NOMO-1 (cell line): ENCODE results near the gene KLF13.
"Not testable (repeated sequence)": the region's sequence is repeated elsewhere in the genome, so short reads cannot be mapped to it uniquely, and the experiment has no call there.

Experiments used
- DNase-seq, 2 experiments: peaks; one replicate each; lab custom pipeline; 2025; ENCODE audit not compliant: unreplicated experiment in 2 of 2; lab: John Stamatoyannopoulos, UW

KLF13 gene

DNA sequence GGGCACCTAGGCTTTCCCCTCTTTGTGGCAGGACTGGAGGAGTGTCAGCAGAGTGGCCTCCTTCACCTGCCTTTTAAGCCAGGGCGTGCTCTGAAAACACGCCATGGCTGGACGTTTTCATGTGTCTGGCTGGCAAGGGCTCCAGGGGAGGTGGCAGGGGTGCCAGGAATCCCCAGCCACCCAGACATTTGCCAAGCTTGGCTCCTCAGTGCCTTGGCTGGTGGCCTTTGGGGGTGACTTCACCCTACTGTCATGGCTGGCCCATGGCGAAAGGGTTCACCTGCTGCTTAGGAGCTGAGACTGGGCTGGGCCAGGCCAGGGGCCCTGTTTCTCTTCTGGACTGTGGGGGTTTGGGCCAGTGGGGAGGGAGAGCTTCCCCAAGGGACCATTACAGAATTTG, 17.6 kb downstream of the KLF13 start:
- no peak for DNase-seq

DNA sequence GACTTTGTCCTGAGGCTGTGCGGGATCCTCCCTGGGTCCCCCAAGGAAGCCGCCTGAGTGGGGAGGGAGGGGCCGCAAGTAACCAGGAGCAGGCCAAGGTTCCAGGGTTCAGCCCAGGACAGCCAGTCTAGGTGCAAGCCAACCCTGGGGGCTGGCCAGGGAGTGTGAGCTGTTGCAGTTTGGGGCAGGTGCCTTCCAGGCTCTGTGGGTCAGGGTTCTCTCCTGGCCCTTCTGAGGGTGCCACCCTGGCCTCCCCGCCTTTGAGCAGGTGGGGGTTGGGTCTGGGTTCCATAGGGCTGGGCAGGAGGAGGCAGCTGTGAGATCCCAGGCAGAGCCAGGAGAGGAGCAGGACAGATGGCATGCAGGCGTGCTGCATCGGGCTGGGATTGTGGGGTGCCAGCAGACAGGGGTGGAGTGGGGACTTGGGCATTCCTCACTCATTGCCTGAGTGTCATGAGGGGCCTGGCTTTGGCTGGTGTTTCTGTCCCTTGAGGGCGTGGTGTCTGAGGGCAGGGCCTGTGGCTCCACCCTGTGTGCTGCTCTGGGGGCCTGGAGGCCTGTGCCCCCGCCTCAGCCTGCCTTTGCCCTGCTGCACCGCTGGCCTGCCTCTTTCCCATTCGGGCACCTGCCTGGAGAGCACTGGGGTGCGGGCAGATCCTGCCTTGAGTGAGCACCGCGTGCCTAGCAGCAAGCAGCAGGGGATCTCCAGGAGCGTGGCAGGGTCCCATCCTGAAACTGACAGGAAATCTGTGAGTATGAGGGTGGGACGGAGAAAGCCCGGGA, 18.4 kb downstream of the KLF13 start:
- no peak for DNase-seq

DNA sequence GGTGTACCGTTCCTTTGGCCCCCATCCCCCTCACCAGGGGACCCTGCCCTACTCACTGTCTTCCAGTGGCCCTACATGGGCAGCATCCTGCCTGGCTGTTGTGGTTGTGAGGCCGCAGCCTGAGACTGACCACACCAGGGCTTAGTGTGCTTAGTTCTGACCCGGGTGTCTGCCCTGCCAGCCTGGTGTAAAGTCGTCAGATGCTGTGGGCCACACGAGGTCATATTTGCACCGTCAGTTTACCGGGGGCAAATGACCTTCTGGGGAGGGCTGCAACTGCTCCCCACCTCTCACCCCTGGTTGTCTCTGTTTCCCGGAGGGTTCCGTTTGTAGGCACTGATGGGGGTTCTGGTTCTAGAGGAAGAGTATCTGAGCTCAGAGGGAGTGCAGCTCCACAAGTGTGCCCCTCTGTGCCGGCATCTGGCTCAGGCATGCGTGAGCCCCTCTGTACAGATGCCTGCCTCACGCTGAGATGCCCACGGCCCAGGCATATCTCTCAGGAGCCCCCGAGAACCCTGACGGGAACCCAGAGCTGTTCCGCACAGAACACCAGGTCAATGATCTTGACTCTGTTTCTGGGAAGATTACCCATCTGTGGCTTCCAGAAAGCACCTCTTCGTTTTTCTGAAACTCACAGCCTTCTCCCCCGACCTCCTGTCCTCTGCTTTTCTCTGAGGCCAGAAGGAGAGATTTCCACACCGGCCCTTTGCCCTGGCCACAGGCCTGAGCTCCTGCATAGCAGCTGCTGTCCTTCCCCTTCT, 19.2 kb downstream of the KLF13 start:
- no peak for DNase-seq

DNA sequence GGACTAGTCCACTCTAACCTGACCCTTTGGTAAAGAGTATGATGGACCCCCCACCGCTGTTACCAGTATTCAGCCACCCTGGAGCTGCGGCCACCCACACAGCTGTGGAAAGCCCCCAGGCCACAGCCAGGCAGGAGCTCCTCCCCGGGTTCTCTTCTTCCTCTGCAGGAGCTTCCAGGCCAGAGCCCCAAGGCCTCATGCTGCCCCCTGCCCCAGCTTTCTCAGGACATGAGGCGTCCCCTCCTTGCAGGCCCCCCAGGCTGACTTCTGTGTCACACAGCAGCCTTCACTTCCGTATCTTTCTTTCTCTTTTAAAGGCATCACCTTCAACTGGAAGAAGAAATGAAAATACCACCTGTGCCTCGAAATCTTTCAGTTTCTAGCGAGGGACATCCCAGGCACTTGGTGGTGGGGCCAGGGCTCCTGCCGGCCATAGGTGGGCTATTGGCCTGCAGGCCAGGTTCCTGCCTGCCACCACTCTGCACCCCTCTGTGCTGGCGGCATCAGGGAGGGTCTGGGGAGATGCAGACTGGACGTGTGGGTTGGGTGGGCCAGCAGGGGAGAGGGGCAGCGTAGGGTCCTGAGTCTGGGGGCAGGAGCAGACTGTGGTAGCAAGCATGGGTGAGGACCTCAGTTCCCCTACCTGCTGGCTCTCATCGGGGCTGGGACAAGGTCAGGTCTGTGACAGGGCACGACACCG, 19.9 kb downstream of the KLF13 start:
- no peak for DNase-seq

DNA sequence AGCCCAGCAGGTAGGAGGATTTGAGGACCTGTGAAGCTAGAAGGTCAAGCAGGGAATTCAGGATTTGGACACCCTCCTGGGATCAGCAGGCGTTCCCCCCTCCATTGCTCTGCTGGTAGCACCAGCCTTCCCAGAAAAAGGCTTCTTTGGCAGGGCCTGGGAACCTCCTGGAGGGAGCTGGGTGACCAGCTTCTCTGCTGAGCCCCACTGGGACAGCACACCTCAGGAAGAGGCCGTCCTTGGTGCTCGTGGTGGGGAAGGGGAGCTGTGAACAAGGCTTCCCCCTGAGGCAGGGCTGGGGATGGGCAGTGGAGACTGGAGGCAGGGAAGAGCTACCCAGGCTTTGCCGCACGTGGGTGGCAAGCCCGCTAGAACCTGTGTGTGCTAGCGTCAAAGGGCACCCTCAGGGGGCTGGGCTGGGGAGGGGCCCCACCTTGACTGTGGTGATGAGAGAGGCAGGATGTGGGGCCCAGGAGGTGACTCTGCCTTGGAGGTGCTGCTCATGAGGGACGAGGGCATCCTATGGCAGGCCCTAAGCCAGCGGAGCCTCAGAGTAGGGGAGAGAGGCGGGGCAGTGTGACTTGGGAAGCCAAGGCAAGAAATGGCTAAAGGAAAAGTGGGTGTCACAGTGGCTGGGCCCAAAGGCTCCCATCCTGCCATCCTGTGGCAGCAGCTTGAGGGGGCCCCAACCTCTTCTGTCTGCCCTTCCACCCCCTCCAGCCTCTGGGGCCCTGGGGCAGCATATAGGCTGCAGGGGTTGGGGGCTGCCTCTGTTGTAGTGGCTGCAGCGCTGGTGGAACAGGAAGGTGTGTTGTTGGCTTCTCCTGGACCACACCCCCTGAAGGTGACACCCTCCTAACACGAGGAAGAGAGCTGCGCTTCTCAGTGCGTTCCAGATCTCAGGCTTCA, 20.7 kb downstream of the KLF13 start:
- no peak for DNase-seq

DNA sequence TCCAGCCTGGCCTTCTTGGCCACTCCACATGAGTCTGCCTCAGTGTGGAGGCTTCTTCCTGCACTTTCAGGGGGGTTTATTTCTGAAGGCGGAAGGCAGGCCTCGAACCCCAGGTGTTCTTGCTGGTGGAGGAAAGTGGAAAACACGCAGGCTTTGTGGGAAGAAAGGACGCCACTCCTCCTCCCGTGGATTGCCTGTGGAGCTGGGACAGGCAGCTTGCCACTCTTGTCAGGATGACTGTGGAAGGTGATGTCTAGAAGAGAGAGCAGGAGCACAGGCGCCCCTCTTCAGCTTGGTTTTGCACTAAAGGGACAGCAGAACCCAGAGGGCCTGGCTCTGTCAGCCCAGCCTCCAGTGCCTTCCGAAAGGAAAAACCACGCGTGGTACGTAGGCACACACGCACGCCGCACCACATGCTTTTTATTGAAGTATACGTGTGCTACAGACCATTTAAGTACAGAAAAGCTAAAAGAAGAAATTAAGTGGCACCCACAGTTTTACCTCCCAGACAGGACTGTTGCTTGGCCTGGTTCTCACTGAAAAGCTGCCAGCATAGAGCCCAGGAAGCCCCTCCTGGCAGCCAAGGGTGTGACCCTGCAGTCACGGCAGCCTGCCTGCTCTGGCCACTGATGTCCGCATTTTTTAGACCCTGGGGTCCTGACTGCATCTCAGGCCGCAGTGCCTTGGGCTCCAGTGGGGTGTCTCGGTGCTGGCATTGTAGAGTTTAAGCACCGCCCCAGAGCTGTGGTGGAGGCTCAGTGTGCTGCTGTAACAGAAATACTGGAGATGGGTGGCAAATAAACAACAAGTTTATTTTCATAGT, 21.6 kb downstream of the KLF13 start:
- DNase-seq = no peak

DNA sequence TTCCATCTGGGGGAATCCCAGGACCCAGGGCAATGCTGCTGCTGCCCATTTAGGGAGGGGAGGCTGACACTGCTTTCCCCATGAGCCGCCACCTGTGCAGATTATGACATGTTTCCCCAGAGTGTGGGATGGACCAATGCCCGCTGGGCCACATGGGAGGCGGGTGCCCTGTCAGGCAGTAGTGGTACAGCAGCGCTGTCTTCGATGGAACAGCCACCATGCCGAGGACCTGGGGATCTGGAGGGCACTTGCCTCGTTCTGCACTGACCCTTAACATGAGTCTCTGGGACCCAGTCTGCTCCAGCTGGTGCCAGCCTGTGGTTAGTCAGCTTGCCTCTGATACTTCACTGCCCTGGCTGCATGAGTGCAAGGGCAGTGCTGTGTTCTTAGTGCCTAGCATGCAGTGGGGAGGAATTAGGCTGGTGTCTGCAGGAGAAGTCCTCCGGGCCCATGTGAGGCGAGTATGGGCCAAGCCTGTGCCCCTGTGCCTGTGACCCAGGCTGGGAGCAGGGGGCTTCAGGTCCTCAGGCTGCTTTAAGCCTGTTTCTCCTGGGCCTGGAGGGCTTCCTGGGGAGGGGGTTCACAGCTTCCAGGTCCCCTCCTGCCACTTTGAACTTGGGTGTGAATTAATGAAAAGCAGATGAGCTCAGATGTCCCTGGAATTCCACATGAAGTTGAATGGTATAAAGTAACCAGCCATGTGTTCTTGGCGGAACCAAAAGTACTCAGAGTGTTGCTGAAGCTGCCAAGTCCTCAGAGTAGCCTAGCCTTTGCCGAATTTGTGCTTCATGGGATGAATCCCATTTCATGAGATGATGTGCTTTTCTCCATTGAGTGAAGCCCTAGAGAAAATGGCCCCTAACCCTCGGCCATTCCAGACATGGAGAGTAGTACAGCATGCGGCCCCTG, 22.9 kb downstream of the KLF13 start:
- DNase-seq = no peak

DNA sequence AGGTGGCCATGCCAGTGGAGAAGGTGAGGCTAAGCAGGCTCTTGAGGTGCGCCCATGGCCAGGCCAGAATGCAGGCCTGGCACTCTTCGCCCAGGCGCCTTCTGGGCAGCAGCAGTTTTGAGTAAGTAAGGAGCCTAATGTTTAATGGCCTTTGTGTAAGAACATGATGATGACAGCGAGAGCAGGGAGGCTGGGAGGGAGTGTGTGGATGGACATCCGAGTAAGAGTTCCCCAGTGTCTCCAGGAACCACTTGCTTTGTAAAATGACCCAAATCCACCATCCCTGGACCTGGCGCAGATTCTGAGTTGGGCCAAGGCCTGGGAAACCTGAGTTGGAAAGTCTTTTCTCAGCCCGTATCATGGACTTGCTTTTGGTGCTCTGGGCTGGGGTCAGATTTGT, 24.1 kb downstream of the KLF13 start:
- no peak for DNase-seq

DNA sequence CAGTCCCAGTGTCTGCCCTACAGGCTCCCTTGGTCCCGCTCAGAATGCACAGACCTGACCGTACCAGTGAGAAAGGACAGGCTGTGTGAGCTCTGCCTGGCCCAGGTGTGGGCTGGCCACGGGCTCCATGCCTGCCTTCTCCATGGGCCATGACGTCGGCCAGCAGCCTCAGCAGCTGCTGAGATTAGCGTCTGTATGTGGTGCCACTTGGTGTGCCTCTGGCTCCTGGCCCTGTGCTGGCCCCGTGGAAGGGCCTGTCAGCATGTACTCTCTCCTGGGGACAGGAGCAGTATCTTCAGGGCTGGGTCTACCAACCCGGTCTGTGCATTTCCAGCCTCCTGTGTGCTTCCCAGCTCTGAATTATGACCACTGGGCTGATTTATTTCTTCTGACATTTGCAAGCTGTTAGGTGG, 25.7 kb downstream of the KLF13 start:
- DNase-seq = no peak

DNA sequence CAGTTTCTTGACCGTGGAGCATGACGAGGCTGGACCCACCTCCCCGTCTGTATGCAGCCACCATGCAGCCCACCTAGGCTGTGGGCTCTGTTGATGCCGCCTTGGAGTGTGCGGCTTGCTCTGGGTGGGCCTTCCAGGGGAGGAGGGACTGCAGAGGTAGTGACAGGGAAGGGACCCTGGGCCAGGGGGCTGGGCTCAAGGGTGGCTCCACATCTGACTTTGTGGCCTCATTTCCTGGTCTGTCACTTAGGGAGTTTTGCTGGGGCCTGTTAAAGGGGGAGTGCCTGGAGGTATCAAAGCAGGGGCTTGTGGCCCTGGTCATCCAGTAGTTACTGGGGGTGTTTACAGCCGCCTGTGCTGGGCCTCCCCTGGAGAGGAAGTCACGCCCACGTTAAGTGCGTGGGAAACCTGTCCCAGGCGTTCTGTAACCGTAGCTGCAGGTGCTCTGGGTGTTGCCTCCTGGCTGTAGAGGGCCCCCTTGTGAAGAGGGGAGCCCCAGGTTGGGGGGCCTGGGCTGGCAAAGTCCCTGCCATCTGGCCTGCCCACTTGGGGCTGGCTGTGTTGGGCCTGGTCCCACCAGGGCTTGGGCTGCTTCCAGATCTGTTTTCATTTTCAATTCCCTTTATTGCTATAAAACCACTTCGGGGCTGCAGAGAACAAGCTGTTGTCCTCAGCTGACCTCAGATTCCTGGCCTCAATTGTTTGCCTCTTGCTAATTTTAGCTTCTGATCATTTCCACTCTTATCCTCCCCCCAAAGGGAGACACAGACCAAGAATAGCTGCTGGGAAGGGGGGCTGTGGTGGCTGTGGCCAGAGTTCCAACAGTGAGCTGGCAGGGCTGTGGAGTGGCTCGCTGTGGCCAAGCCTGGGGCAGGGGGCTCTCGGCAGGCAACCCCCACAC, 26.5 kb downstream of the KLF13 start:
- peak; percentile 71 to 87 for DNase-seq

DNA sequence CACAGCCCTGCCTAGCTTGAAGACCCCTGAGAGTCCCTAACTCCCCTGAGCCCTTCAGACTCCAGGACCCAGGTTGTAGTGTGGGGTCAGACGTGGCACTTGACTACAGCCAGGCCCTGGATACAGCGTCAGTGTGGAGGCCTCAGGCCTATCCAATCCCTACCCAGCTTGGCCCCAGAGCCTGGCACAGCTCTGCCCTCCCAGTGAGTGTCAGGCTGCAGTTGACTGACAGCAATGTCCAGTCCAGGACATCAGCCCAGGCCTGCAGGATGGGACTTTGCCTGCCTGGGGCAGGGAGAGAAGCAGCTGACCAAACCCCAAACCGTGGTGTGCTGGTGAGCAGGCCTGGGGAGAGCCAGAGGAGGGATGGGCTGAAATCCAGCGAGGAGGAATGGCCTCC, 27.3 kb downstream of the KLF13 start:
- no peak for DNase-seq

DNA sequence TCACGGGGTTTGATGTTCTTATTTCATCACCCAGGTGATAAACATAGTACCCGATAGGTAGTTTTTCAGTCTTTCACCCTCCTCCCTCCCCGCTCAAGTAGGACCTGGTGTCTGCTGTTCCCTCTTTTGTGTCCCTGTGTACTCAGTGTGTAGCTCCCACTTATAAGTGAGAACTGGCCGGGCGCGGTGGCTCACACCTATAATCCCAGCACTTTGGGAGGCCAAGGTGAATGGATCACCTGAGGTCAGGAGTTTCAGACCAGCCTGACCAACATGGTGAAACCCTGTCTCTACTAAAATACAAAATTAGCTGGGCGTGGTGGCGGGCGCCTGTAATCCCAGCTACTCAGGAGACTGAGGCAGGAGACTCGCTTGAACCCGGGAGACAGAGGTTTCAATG, 29.5 kb downstream of the KLF13 start:
- not testable (repeated sequence) for DNase-seq

DNA sequence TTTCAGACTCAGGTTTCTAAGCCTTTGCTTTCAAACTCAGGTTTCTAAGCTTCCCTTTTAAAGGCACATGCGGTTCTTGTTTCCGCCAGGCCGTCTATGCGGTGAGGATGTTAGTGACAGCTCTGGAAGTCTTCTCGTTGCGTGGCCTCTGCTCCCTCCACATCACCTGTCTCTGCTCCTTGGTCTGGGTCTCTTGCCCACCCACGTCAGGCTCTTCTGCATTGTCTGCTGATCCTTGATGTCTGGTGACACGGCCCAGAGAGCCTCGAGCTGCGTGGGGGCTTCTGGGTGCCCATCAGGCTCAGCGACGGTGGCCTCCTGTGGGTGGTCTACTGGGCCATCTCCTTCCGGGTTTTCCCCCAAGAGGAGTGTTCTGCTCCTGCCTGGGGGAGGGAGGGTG, 30.5 kb downstream of the KLF13 start:
- DNase-seq = peak in 1 of 2 experiments; percentile 36

DNA sequence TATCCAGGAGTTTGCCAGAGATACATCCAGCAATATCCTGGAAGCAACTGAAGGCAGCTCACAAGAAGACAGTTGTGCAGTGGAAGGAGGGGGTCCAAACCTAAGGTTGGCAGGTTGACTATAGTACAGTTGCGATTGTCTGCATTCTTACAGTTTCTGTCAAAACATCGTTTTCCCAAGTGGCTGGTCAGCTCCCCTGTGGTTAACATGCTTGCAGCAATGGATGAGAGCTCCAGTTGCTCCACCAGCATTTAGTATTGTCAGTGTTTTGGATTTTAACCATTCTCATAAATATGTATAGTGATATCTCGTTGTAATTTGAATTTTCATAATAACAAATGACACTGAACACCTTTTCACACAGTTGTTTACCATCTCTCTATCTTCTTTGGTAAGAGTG, 31.5 kb downstream of the KLF13 start:
- no peak for DNase-seq

DNA sequence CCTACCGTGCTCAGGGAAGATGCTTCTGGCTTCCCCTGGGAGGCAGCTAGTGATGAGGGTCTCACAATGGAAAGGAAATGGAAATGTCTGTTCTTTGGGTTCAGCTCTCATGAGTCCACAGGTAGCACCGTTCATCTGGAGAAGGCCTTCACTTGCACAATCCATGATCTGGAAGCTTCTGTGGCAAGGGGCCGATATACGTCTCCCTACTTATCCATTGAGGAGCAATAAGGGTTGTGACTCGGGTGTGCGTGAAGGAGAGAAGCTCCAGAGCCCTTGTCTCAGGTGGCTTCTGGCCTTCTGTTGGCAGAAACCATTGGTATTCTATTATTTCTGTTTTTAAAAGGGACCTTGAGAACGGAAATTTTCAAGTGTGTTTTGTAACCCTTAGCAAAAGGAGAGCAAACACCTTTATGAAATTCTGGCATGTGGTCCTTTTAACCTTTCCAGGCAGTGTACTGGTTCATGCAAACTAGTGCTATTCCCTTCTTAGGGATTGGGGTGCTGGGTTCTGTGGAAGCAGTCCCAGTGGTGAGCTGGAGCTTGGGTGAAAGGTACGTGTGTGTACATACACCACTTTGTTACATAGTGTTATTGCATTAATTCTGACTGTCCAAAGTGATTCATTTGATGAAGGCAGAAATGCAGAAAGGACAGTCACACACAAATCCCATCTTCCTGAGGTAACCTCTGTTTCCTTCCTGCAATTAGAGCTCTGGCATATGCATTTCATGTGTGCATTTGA, 32.5 kb downstream of the KLF13 start:
- no peak for DNase-seq

DNA sequence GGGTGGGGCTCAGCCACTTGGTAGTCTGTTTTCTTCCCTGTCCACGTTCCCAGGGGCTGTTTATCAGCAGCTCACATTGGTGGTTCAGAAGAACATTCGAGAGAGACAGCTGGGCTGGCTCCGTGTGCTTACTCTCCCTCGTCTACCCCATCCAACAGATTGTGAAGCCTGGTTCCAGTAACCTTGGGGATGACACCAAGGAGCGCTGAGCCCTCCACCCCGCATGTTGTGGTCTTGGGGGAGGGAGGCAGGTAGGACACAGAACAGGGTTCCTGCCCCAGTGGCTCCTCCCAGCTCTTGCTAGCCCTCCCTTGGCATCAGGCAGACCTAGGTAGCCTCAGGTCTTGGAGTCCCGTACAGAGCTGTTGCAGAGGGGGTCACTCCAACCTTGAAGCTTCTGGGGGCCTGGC, 33.1 kb downstream of the KLF13 start:
- DNase-seq = no peak

DNA sequence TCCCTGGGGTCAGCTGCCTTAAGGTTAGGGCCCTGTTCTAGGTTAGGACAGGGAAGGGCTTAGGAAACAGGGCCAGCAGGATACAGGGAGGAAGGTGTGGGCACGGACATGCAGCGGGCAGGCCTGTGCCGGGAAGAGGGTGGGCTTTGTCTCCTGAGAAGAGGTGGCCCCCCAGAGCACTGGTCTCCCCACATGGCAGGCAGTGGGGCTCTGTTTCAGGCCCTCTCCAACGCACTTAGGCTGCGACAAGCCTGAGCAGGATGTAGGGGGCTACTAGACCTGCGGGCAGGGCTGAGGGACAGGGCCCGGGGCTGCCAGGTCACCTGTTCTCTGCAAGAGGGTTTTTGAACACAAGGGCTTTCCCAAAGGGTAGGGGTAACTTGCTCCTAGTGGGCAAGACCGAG, 33.5 kb downstream of the KLF13 start:
- DNase-seq = no peak
